ENCODE measurements around the gene HECTD3. TPM values are rescaled to one million over a fixed set of nuclear protein-coding genes. Genes with fewer than 3 reads are reported as not detected.

The HECTD3 gene
- total and polyA plus RNA-seq, 3 experiments from 2014 or later, result 30.1 to 36.0 (median 35.4) TPM

DNA sequence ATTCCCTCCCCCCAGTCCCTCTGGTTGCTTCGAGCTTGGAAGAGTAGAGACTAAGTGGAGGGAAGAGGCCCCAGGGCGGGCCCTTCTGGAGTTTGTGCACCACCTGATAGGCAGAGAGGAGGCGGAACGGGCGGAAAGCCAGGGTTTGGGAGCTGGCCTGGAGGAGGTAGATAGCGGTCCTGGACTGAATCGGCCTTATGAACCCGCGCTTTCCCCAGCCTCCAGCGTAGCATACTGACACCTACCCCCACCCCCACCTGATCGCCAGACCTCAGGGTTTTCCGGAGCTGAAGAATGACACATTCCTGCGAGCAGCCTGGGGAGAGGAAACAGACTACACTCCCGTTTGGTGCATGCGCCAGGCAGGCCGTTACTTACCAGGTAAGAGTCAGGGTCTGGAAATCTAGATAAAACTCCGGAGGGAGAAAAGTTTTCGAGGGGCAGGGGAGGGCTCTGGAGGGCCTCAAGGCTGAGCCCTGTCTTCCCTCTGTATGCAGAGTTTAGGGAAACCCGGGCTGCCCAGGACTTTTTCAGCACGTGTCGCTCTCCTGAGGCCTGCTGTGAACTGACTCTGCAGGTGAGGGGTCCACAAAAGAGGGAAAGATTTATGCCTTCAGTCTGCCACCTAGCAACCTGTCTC lies 1.6 kb upstream of the HECTD3 start:
- no peaks in the 10 kb centered on the region for H3K9me3 Mint-ChIP-seq
- Histone ChIP-seq H3K27me3 (ENCODE audit: insufficient read depth, low read length, poor library complexity, severe bottlenecking) (no peaks in the 10 kb centered on the region), H3K36me3 (ENCODE audit: insufficient read depth, low read length) (peaks cover 28% of the 10 kb centered on the region), H3K9me3 (ENCODE audit: low read length) (no peaks in the 10 kb centered on the region), H3K27ac (ENCODE audit: low read depth, low read length) (peak overlapping the region; percentile 74), H3K4me1 (ENCODE audit: insufficient read depth, low read length) (peaks cover 31% of the 10 kb centered on the region), H3K4me3 (ENCODE audit: low read length) (peak overlapping the region; percentile 66)
- no peaks in the 10 kb centered on the region for H3K27me3 Mint-ChIP-seq
- DNase-seq, result peak in 2 of 5 donors; percentile 18 to 53
- peak overlapping the region; percentile 89 to 98 (median 96) for H3K4me3 Mint-ChIP-seq
- ChIA-PET POLR2A (interaction anchor here (0.5 to 3.2 kb wide), 12 partner anchors 26 to 507 kb away, joined by 3 to 55 read pairs (median 4); partner anchors contain the start of genes EIF2B3, MUTYH, RPS8 and TESK2), CTCF (interaction anchor here (0.9 to 6.6 kb wide), 11 partner anchors 24 to 479 kb away, joined by 3 to 173 read pairs (median 7); partner anchors contain the start of genes BEST4, MUTYH, PLK3 and TESK2)
- peaks cover 35 to 60% (median 55%) of the 10 kb centered on the region in 3 donors for H3K4me1 Mint-ChIP-seq
- peaks cover 0 to 46% (median 8%) of the 10 kb centered on the region in 3 donors for H3K36me3 Mint-ChIP-seq
- peak overlapping the region; percentile 65 to 99 (median 98) for H3K27ac Mint-ChIP-seq

DNA sequence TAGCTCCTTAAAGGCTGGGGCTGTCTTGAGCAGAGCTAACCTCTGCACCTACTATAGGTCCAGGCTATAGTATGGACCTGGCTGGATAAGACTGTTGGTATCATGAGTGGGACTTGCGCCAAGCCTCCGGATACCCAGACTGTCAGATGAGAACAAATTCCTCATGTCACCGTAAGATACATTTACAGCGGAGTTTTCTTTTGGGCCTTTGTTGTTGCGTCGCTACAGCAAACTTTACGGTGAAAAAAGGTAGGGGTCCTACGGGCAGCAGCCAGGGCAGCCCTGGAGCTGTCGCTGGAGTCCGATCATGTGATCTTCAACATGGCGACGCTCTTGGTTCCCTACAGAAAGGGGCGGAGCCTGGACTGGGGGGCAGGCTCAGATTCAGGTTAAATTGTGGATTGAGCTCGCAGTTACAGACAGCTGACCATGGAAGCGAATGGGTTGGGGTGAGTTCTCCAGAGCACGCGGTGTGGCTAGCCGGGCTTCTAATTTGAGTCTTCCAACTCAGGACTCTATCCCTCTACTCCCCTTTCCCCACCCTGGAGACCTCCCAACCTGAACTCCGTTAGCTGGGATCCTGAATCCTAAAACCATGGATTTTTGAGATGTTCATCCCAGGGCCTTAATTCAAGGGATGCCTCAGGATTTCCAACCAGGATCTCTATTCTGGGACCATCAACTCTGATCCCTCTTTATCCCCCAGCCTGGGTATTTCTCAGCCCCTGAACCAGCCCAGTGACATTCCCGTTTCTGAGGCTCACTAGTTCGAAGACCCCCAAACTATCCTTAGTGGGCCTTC lies 914 bp upstream of the HECTD3 start, which contains the start of gene UROD:
Gene UROD, plus strand, starts transcription at position 418 of the 802 bp plus-strand sequence. Its CDS starts 12 bp downstream, at position 430.
- no peaks in the 10 kb centered on the region for H3K9me3 ChIP-seq (ENCODE audit: low read length)
- peaks cover 35 to 60% (median 55%) of the 10 kb centered on the region in 3 donors for H3K4me1 Mint-ChIP-seq
- H3K36me3 ChIP-seq (ENCODE audit: insufficient read depth, low read length), result peaks cover 36% of the 10 kb centered on the region
- H3K27me3 Mint-ChIP-seq, result no peaks in the 10 kb centered on the region
- peak within 1 kb of the TSS; percentile 66 for H3K4me3 ChIP-seq (ENCODE audit: low read length)
- peak within 1 kb of the TSS; percentile 74 for H3K27ac ChIP-seq (ENCODE audit: low read depth, low read length)
- ChIA-PET POLR2A (interaction anchor here (0.5 to 3.2 kb wide), 24 partner anchors 10 to 572 kb away, joined by 3 to 55 read pairs (median 4); partner anchors contain the start of genes BTBD19, CCDC163, EIF2B3 and MMACHC), CTCF (interaction anchor here (0.9 to 6.6 kb wide), 15 partner anchors 24 to 674 kb away, joined by 3 to 173 read pairs (median 7); partner anchors contain the start of genes BEST4, EIF2B3, GPBP1L1 and MUTYH)
- H3K27ac Mint-ChIP-seq, result peak within 1 kb of the TSS; percentile 86 to 99 (median 98)
- no peaks in the 10 kb centered on the region for H3K27me3 ChIP-seq (ENCODE audit: insufficient read depth, low read length, poor library complexity, severe bottlenecking)
- no peaks in the 10 kb centered on the region for H3K9me3 Mint-ChIP-seq
- peak; percentile 79 to 93 (median 86) for DNase-seq
- H3K4me1 ChIP-seq (ENCODE audit: insufficient read depth, low read length), result peaks cover 31% of the 10 kb centered on the region
- peaks cover 0 to 53% (median 11%) of the 10 kb centered on the region in 3 donors for H3K36me3 Mint-ChIP-seq
- peak within 1 kb of the TSS; percentile 89 to 98 (median 96) for H3K4me3 Mint-ChIP-seq

DNA sequence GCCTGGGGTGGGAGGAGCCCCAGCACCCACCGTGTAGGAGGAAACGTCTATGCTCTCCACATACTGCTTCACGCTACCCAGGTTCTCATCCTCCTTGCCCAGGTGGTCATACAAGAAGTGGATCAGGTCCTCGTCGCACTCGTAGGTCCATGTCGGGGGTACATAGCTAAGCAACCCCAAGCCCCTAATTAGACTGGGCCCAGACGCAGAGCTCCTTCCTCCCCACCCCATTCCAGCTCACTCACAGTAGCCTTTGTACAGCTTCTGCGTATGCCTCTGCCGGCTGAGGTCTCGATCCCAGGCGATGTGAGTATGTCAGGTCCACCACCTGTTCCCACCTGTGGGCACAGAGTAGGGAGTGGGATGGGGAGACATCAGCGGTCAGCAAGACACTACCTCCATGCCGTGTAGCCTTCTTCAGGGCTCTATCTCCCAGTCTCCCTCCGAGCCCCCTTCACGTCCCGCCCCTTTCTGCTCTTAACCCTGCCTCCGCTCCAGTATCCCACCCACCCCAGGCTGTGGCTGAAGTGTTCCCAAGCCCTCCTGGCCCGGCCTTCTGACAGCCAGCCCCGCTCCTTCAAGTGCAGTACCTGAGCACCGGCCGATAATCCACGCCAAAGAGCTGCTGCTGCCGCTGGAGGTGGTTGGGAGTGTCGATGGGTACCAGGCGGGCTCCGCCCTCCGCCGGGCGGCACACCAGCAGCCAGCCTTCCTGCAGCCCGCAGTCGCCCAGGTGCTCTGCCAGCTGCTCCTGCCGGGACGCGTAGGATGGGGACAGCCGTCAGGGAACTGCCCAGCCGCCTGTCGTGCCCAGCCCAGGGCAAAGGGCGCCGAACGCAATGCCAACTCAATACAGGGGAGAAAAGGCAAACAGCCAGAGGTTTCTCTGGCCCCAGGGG lies 919 bp downstream of the HECTD3 start:
- DNase-seq, result peak in 3 of 5 donors; percentile 9 to 52 (median 15)
- H3K4me3 Mint-ChIP-seq, result peak overlapping the region; percentile 82 to 98 (median 94)
- H3K27me3 Mint-ChIP-seq, result no peaks in the 10 kb centered on the region
- H3K4me1 Mint-ChIP-seq, result peaks cover 37 to 60% (median 56%) of the 10 kb centered on the region in 3 donors
- H3K36me3 Mint-ChIP-seq, result peaks cover 0 to 66% (median 17%) of the 10 kb centered on the region in 3 donors
- peaks cover 39% of the 10 kb centered on the region for H3K36me3 ChIP-seq (ENCODE audit: insufficient read depth, low read length)
- ChIA-PET POLR2A (interaction anchor here (0.6 to 3.2 kb wide), 18 partner anchors 10 to 722 kb away, joined by 3 to 55 read pairs (median 6); partner anchors contain the start of genes BTBD19, EIF2B3, MUTYH and NASP), CTCF (interaction anchor here (0.9 to 6.6 kb wide), 17 partner anchors 12 to 573 kb away, joined by 3 to 173 read pairs (median 5); partner anchors contain the start of genes BEST4, EIF2B3, MUTYH and NASP)
- H3K27ac ChIP-seq (ENCODE audit: low read depth, low read length), result peak overlapping the region; percentile 74
- no peaks in the 10 kb centered on the region for H3K9me3 Mint-ChIP-seq
- peak overlapping the region; percentile 66 for H3K4me3 ChIP-seq (ENCODE audit: low read length)
- no peaks in the 10 kb centered on the region for H3K9me3 ChIP-seq (ENCODE audit: low read length)
- no peaks in the 10 kb centered on the region for H3K27me3 ChIP-seq (ENCODE audit: insufficient read depth, low read length, poor library complexity, severe bottlenecking)
- H3K27ac Mint-ChIP-seq, result peak overlapping the region in 7 of 8 donors; percentile 45 to 86 (median 75)
- H3K4me1 ChIP-seq (ENCODE audit: insufficient read depth, low read length), result peaks cover 31% of the 10 kb centered on the region

DNA sequence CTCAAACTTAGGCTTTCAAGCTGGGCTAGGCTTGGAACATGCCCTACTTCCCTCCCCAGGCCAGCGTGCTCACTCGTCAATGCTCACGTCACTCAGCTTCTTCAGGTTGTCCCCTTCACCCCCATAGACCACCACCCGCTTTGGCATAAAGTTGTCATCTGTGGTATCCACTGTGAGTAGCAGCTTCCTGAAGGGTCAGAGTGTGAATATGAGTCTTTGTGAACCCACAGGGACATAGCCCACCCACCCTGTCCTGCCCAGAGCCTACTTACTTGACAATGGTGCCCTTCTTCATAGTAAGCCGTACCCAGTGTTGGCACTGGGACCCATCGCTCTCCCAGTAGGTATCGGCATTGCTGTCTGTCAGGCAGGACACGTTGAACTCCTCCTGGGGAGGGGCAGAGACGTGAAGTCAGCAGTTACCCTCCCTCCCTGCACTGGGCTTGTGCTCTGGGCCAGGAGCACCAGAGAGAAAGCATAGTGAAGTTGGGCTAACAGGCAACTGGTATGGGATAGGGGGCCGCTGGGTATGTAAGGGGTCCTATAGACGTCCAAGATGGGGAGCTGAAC lies 1.7 kb downstream of the HECTD3 start:
- CTCF ChIA-PET, result interaction anchor here (0.9 to 6.6 kb wide), 5 partner anchors 209 to 574 kb away, joined by 3 to 173 read pairs (median 11); partner anchors contain the start of genes MUTYH, NASP, PLK3 and TOE1

DNA sequence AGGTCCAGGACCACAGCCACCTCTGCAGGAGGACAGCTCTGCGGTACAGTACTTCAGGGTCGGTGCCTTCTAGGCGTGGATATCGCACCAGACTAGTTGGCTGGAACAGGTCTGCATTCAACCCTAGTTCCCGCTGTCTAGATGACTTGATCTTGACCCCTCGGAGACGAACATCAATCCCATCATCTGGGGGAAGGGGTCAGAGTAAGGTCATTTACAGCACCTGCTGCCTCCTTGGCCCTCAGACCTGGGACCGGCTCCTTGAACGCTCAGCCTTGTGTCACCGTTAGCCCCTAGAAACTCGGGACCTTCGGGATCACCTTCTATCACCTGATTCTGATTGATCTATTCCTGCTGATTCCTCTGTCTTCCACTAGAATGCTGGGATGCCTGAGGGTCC lies 2.6 kb downstream of the HECTD3 start:
- POLR2A ChIA-PET, result no interaction called here
- H3K27me3 Mint-ChIP-seq, result peaks cover 0 to 3% of the 10 kb centered on the region in 2 donors
- peak overlapping the region in 6 of 7 donors; percentile 5 to 56 (median 38) for H3K4me3 Mint-ChIP-seq
- Histone ChIP-seq H3K27me3 (ENCODE audit: insufficient read depth, low read length, poor library complexity, severe bottlenecking) (no peaks in the 10 kb centered on the region), H3K4me1 (ENCODE audit: insufficient read depth, low read length) (peaks cover 31% of the 10 kb centered on the region), H3K9me3 (ENCODE audit: low read length) (no peaks in the 10 kb centered on the region), H3K36me3 (ENCODE audit: insufficient read depth, low read length) (peaks cover 51% of the 10 kb centered on the region), H3K4me3 (ENCODE audit: low read length) (no peak overlapping the region), H3K27ac (ENCODE audit: low read depth, low read length) (no peak overlapping the region)
- peaks cover 28 to 50% (median 50%) of the 10 kb centered on the region in 3 donors for H3K4me1 Mint-ChIP-seq
- no peak for DNase-seq
- H3K36me3 Mint-ChIP-seq, result peaks cover 0 to 72% (median 21%) of the 10 kb centered on the region in 3 donors
- no peaks in the 10 kb centered on the region for H3K9me3 Mint-ChIP-seq
- CTCF ChIA-PET, result interaction anchor here (1.2 to 6.6 kb wide), 3 partner anchors 10 to 293 kb away, joined by 3 to 173 read pairs (median 4); partner anchors contain the start of gene PLK3
- H3K27ac Mint-ChIP-seq, result peak overlapping the region in 4 of 8 donors; percentile 17 to 85 (median 54)

More for the DNA sequence above, 1.7 kb downstream of the HECTD3 start:
- no peak overlapping the region for H3K27ac ChIP-seq (ENCODE audit: low read depth, low read length)
- peaks cover 33 to 54% (median 53%) of the 10 kb centered on the region in 3 donors for H3K4me1 Mint-ChIP-seq
- H3K9me3 ChIP-seq (ENCODE audit: low read length), result no peaks in the 10 kb centered on the region
- POLR2A ChIA-PET, result interaction anchor here (1.4 to 2.6 kb wide), 2 partner anchors 23 to 200 kb away, joined by 11 to 13 read pairs; partner anchors contain the start of genes BTBD19 and EIF2B3
- peak overlapping the region; percentile 66 for H3K4me3 ChIP-seq (ENCODE audit: low read length)
- no peak for DNase-seq
- peaks cover 31% of the 10 kb centered on the region for H3K4me1 ChIP-seq (ENCODE audit: insufficient read depth, low read length)
- H3K27me3 ChIP-seq (ENCODE audit: insufficient read depth, low read length, poor library complexity, severe bottlenecking), result no peaks in the 10 kb centered on the region
- H3K27ac Mint-ChIP-seq, result peak overlapping the region; percentile 45 to 86 (median 73)
- peaks cover 0 to 67% (median 21%) of the 10 kb centered on the region in 3 donors for H3K36me3 Mint-ChIP-seq
- H3K4me3 Mint-ChIP-seq, result peak overlapping the region; percentile 82 to 98 (median 94)
- peaks cover 0 to 3% of the 10 kb centered on the region in 2 donors for H3K27me3 Mint-ChIP-seq
- peaks cover 43% of the 10 kb centered on the region for H3K36me3 ChIP-seq (ENCODE audit: insufficient read depth, low read length)
- H3K9me3 Mint-ChIP-seq, result no peaks in the 10 kb centered on the region

DNA sequence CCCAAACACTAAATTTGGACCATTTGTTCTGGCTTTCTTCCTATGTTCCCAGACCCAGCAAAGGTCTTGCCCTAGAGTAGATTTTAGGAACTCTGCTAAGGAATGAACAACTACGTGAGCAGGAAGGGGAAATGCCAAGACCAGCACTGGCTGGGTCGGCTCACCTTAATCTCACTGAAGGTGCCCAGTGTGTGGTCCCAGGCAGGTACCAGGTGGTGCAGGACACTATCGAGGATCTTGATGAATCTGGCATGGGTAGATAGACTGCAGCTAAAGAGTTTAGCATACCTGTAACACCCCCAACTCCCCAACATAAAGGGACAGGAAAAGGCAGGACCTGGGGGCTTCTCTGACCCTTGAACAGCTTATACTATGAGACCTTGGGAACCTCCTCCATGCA lies 3.0 kb downstream of the HECTD3 start:
- H3K27me3 Mint-ChIP-seq, result peaks cover 0 to 3% of the 10 kb centered on the region in 2 donors
- peaks cover 28% of the 10 kb centered on the region for H3K4me1 ChIP-seq (ENCODE audit: insufficient read depth, low read length)
- ChIA-PET POLR2A (no interaction called here), CTCF (interaction anchor here (1.2 kb wide), 1 partner anchor 10 kb away, joined by 3 read pairs; no protein-coding TSS in a partner anchor)
- no peak for DNase-seq
- H3K27me3 ChIP-seq (ENCODE audit: insufficient read depth, low read length, poor library complexity, severe bottlenecking), result no peaks in the 10 kb centered on the region
- no peak overlapping the region for H3K4me3 ChIP-seq (ENCODE audit: low read length)
- H3K27ac Mint-ChIP-seq, result peak overlapping the region in 3 of 8 donors; percentile 17 to 83 (median 32)
- H3K36me3 Mint-ChIP-seq, result peaks cover 0 to 76% (median 23%) of the 10 kb centered on the region in 3 donors
- H3K36me3 ChIP-seq (ENCODE audit: insufficient read depth, low read length), result peaks cover 55% of the 10 kb centered on the region
- no peak overlapping the region for H3K27ac ChIP-seq (ENCODE audit: low read depth, low read length)
- H3K9me3 Mint-ChIP-seq, result no peaks in the 10 kb centered on the region
- H3K4me1 Mint-ChIP-seq, result peaks cover 27 to 48% (median 46%) of the 10 kb centered on the region in 3 donors
- H3K4me3 Mint-ChIP-seq, result peak overlapping the region in 4 of 7 donors; percentile 7 to 56 (median 38)
- no peaks in the 10 kb centered on the region for H3K9me3 ChIP-seq (ENCODE audit: low read length)
